K562 (cell line): ENCODE results near the gene TSTD1. TPM values are rescaled to one million over a fixed set of nuclear protein-coding genes. Genes with fewer than 3 reads are reported as not detected.

Experiments used
- ATF1 ChIP-seq, 2 experiments: fragments of 450-650 bp in 1 of 2; IDR thresholded peaks; 2 replicates each; pipeline ENCODE4 v1.6.1; 2016; ENCODE audit warnings: missing compliant biosample characterization in 1 of 2, missing genetic modification characterization in 1 of 2
- BRF2 ChIP-seq: IDR thresholded peaks from 3 replicates; pipeline ENCODE4 v1.6.1; 2011; ENCODE audit warnings: borderline replicate concordance, mild to moderate bottlenecking; ENCODE audit not compliant: insufficient read length, insufficient read depth
- CREB3L1 ChIP-seq: fragments of 450-650 bp; IDR thresholded peaks from 2 replicates; pipeline ENCODE4 v1.6.1; 2014; ENCODE audit warnings: low read depth, mild to moderate bottlenecking, moderate library complexity, borderline replicate concordance
- CREBBP ChIP-seq: IDR thresholded peaks from one replicate; pipeline ENCODE4 v1.6.1; 2012; ENCODE audit warnings: low read depth, mild to moderate bottlenecking, control low read depth, inconsistent platforms, low read length
- ESRRA ChIP-seq: fragments of 450-650 bp; IDR thresholded peaks from 2 replicates; pipeline ENCODE4 v1.6.1; 2014; ENCODE audit warnings: low read depth, mild to moderate bottlenecking, moderate library complexity, borderline replicate concordance
- PTRF ChIP-seq: fragments of 450-650 bp; IDR thresholded peaks from 2 replicates; pipeline ENCODE4 v1.6.1; 2016; ENCODE audit warnings: mild to moderate bottlenecking, missing genetic modification characterization, missing compliant biosample characterization
- STAG1 ChIP-seq: sonication (generic); formaldehyde crosslinking; IDR thresholded peaks from 2 replicates; pipeline ENCODE4 v1.5.0; 2020; ENCODE audit warnings: missing genetic modification reagents, borderline replicate concordance
- U2AF1 ChIP-seq: fragments of 200-400 bp; formaldehyde crosslinking; optimal IDR thresholded peaks from 2 replicates; pipeline ENCODE3; 2017; ENCODE audit warnings: mild to moderate bottlenecking, low read depth, low read length, moderate library complexity
- YY1 ChIP-seq, 3 experiments: IDR thresholded peaks; 2 replicates each; pipeline ENCODE4 v1.6.1; 2011; ENCODE audit warnings: low read length in 2 of 3, mild to moderate bottlenecking in 2 of 3, moderate library complexity in 2 of 3, borderline replicate concordance in 1 of 3, control low read depth in 1 of 3, low read depth in 1 of 3; ENCODE audit not compliant: insufficient read depth in 3 of 3, insufficient replicate concordance in 2 of 3, control insufficient read depth in 1 of 3, insufficient read length in 1 of 3; ENCODE audit errors: extremely low read depth in 1 of 3
- ZNF282 ChIP-seq: sonication (generic); formaldehyde crosslinking; IDR thresholded peaks from 2 replicates; pipeline ENCODE4 v1.8.1; 2023; ENCODE audit warnings: missing genetic modification reagents
- ZNF316 ChIP-seq: fragments of 450-650 bp; IDR thresholded peaks from 2 replicates; pipeline ENCODE4 v1.6.1; 2016
- ZNF592 ChIP-seq: fragments of 450-650 bp; IDR thresholded peaks from 2 replicates; pipeline ENCODE4 v1.6.1; 2017; ENCODE audit warnings: antibody characterized with exemption, mild to moderate bottlenecking
- polyA plus RNA-seq, 8 experiments: library from polyadenylated mRNA; depleted of rRNA in 4 of 8; stranded (reverse) in 5 of 8; unstranded in 3 of 8; fragments of >200 nt; fragmentation: Nextera tagmentation in 2 of 8; fragmentation: Illumina TruSeq in 1 of 8; extraction: Ambion mirVana in 2 of 8; extraction: Trizol in 1 of 8; gene quantifications; 2 replicates each; pipeline versions ENCODE4 v1.2.1 to v1.2.3, GENCODE V29; 2011 to 2014; ENCODE audit warnings: inconsistent platforms in 1 of 8, missing spikeins in 1 of 8
- total RNA-seq, 7 experiments: library from RNA; depleted of rRNA in 6 of 7; stranded (reverse); fragments of >200 nt in 6 of 7; fragmentation: Illumina TruSeq in 2 of 7; extraction: Trizol in 2 of 7; gene quantifications; 2 replicates each; pipeline versions ENCODE4 v1.2.1 to v1.2.3, GENCODE V29; 2011 to 2021; ENCODE audit warnings: low replicate concordance in 1 of 7
- TF ChIP-seq, protein P1 (sequence below), 2 experiments: IDR thresholded peaks in 1 of 2; conservative IDR thresholded peaks in 1 of 2; 2 replicates each; pipeline ENCODE4 v1.6.1; 2016; ENCODE audit warnings: low read depth in 2 of 2, mild to moderate bottlenecking in 1 of 2, missing compliant biosample characterization in 1 of 2, missing genetic modification characterization in 1 of 2, moderate library complexity in 1 of 2

The TSTD1 gene
- total and polyA plus RNA-seq, 9 of the 15 experiments (the other 6 are each of a cell fraction or from before 2014, with no cell fraction given) = 0.23 to 0.53 TPM; not detected in 7

- TF ChIP-seq ZNF592 = peak; percentile 73; the same call in 1 of the 2 replicates
- no peak for TF ChIP-seq ESRRA
- TF ChIP-seq ZNF316 = peak; percentile 60
- TF ChIP-seq STAG1 (CRISPR knock-in tag) = no peak
- TF ChIP-seq, protein P1, sequence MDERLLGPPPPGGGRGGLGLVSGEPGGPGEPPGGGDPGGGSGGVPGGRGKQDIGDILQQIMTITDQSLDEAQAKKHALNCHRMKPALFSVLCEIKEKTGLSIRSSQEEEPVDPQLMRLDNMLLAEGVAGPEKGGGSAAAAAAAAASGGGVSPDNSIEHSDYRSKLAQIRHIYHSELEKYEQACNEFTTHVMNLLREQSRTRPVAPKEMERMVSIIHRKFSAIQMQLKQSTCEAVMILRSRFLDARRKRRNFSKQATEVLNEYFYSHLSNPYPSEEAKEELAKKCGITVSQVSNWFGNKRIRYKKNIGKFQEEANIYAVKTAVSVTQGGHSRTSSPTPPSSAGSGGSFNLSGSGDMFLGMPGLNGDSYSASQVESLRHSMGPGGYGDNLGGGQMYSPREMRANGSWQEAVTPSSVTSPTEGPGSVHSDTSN (CRISPR knock-in tag; IDR thresholded peaks at IDR 0.05; ENCODE audit: low read depth) = no peak
- TF ChIP-seq, protein P1 (tag; conservative IDR thresholded peaks at IDR 0.05; ENCODE audit: low read depth) = peak; percentile 58
- TF ChIP-seq CREBBP = no peak
- no peak for TF ChIP-seq PTRF (tag)
- no peak for TF ChIP-seq YY1 (IDR thresholded peaks at IDR 0.05; ENCODE audit: borderline replicate concordance in 1 of 3, control insufficient read depth in 1 of 3, extremely low read depth in 1 of 3, insufficient read depth in 3 of 3, insufficient read length in 1 of 3, insufficient replicate concordance in 2 of 3, low read depth in 1 of 3, low read length in 2 of 3)
- no peak for TF ChIP-seq BRF2
- TF ChIP-seq ATF1 (CRISPR knock-in tag; IDR thresholded peaks at IDR 0.05) = no peak
- peak; percentile 52; the same call in 1 of the 2 replicates for TF ChIP-seq ATF1 (tag; IDR thresholded peaks at IDR 0.05)
- no peak for TF ChIP-seq U2AF1
- no peak for TF ChIP-seq ZNF282 (CRISPR knock-in tag)
- no peak; the same call in 1 of the 2 replicates for TF ChIP-seq CREB3L1
Measured at GRCh38 chr1:161009602-161010211, 29.1 kb downstream of the TSTD1 start (continued).
